Prostate gland (tissue), 2 donors: ENCODE measurements around the gene GRIK3. TPM values are rescaled to one million over a fixed set of nuclear protein-coding genes. Genes with fewer than 3 reads are reported as not detected.

ENCODE experiments used
- DNase-seq: peaks from one replicate; pipeline ENCODE4 v3.0.0-alpha.2; 2019; ENCODE audit warnings: low spot score
- H3K27ac ChIP-seq, 2 donors: fragments of 200-600 bp; sonication (generic); 2 replicates each; pipeline ENCODE4 v1.5.1; 2017 to 2019
- H3K27me3 ChIP-seq: fragments of 200-600 bp; sonication (generic); replicated peaks from 2 replicates; pipeline ENCODE4 v1.5.1; 2019; ENCODE audit not compliant: insufficient read depth
- H3K36me3 ChIP-seq, 2 donors: fragments of 200-600 bp; sonication (generic); 1 replicate in 1 of 2; 2 replicates in 1 of 2; pipeline versions ENCODE4 v1.5.1 to v1.8.1; 2017 to 2019
- H3K4me1 ChIP-seq: fragments of 200-600 bp; sonication (generic); replicated peaks from 2 replicates; pipeline ENCODE4 v1.5.1; 2019
- H3K4me3 ChIP-seq, 2 donors: fragments of 200-600 bp; sonication (generic); 2 replicates each; pipeline ENCODE4 v1.5.1; 2017 to 2019
- H3K9me3 ChIP-seq: fragments of 200-600 bp; sonication (generic); 2 replicates; pipeline ENCODE4 v1.5.1; 2017
- CTCF ChIP-seq, 4 experiments: fragments of 200-600 bp in 2 of 4; fragments of 450-650 bp in 2 of 4; sonication (generic) in 2 of 4; IDR thresholded peaks; 1 replicate in 3 of 4; 2 replicates in 1 of 4; pipeline ENCODE4 v1.5.1; 2016 to 2019; ENCODE audit warnings: antibody characterized with exemption in 4 of 4, mild to moderate bottlenecking in 2 of 4, moderate library complexity in 2 of 4
- POLR2A ChIP-seq: fragments of 450-650 bp; IDR thresholded peaks from one replicate; pipeline ENCODE4 v1.6.1; 2016; ENCODE audit warnings: antibody characterized with exemption, mild to moderate bottlenecking
- POLR2AphosphoS5 ChIP-seq: sonication (generic); formaldehyde crosslinking; IDR thresholded peaks from one replicate; pipeline ENCODE4 v1.6.1; 2017; ENCODE audit warnings: antibody characterized with exemption
- WGBS: methylation state at CpG from one replicate; pipeline ENCODE4 v1.1.5; 2018; 5-methylcytosine and 5-hydroxymethylcytosine counted together
- intact Hi-C: fragments of 100-400 bp; cut with DNase I; formaldehyde crosslinking; loops from one replicate; pipeline ENCODE4 v1.14.2; 2022
- total RNA-seq, 2 donors: library from RNA; depleted of rRNA; stranded (reverse); fragments of >200 nt; gene quantifications; one replicate each; pipeline ENCODE4 v1.1.0, GENCODE V29; 2016

GRIK3 gene
- total RNA-seq, 2 donors from 2014 or later = 0.36 to 5.9 TPM

- Histone ChIP-seq H3K4me1 (no peaks in the 10 kb centered on the region), H3K27ac (no peak overlapping the region), H3K27me3 (no peaks in the 10 kb centered on the region), H3K9me3 (no peaks in the 10 kb centered on the region), H3K36me3 (no peaks in the 10 kb centered on the region), H3K4me3 (no peak overlapping the region)
- intact Hi-C loops = no loop called here
- DNase-seq = no peak
- WGBS = 64% methylated on average over 4 of the region's 4 CpGs
- no peak for TF ChIP-seq POLR2AphosphoS5
- TF ChIP-seq POLR2A = no peak
- TF ChIP-seq CTCF (IDR thresholded peaks at IDR 0.05) = no peak
Observed at GRCh38 chr1:36807262-36807661, 227.1 kb downstream of the GRIK3 start.

GRCh38 chr1:36805979-36806640 is 228.2 kb downstream of the GRIK3 start:
- TF ChIP-seq CTCF (IDR thresholded peaks at IDR 0.05) (no peak), POLR2A (no peak)
- Histone ChIP-seq H3K9me3 (no peaks in the 10 kb centered on the region), H3K4me1 (no peaks in the 10 kb centered on the region), H3K27me3 (no peaks in the 10 kb centered on the region), H3K36me3 (no peaks in the 10 kb centered on the region), H3K27ac (no peak overlapping the region), H3K4me3 (no peak overlapping the region)
- DNase-seq = no peak
- WGBS = 83% methylated on average over 29 of the region's 29 CpGs
- intact Hi-C loops = no loop called here

DNA sequence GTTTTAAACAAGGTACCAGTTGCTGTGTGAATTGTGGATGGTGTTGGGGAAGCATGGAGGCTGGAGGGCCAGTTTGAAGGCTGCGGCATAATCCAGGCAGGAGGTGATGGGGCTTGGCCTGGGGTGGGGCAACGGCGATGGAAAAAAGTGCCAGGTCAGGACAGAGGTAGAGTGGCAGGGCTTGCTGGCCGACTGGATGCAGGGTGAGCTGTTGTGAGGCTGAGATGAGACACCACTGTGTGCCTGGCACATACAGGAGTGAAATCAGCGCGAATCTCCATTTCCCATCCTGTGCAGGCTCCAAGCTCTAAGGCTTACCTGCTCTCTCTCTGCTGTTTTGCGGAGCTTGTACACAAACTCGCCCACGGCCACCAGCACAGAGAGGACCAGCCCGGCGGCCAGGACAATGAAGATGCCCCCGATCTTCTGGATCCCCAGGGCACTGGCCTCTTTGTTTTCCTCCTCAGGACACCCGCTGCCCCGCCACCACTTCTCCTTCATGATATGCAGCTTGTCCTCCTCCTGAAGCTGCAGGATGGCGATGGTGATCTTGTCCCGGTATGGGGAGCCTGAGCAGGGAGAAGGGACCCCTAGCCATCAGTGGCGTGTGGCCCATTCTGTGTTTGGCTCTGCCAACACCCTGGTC is 229.5 kb downstream of the GRIK3 start:
- TF ChIP-seq CTCF (IDR thresholded peaks at IDR 0.05) (no peak), POLR2AphosphoS5 (no peak), POLR2A (no peak)
- DNase-seq = no peak
- 87% methylated on average over 17 of the region's 17 CpGs for WGBS
- Histone ChIP-seq H3K27ac (no peak overlapping the region), H3K36me3 (no peaks in the 10 kb centered on the region), H3K9me3 (no peaks in the 10 kb centered on the region), H3K4me3 (no peak overlapping the region), H3K27me3 (no peaks in the 10 kb centered on the region), H3K4me1 (no peaks in the 10 kb centered on the region)
- intact Hi-C loops = no loop called here

- WGBS = 40% methylated on average over 9 of the region's 9 CpGs
- H3K27ac ChIP-seq = no peak overlapping the region
- H3K4me1 ChIP-seq = no peaks in the 10 kb centered on the region
- no peaks in the 10 kb centered on the region for H3K9me3 ChIP-seq
- intact Hi-C loops = no loop called here
- no peak overlapping the region for H3K4me3 ChIP-seq
- H3K36me3 ChIP-seq = no peaks in the 10 kb centered on the region
- no peak for DNase-seq
- H3K27me3 ChIP-seq = no peaks in the 10 kb centered on the region
- TF ChIP-seq POLR2AphosphoS5 (no peak), POLR2A (no peak), CTCF (IDR thresholded peaks at IDR 0.05) (no peak)
Observed at GRCh38 chr1:36803868-36804570, 230.3 kb downstream of the GRIK3 start.
